ENCODE data around the gene PRRG1. TPM values are rescaled to one million over a fixed set of nuclear protein-coding genes. Genes with fewer than 3 reads are reported as not detected.
A peak's percentile ranks its signal among the peaks of the same experiment; 100 is the strongest.

PRRG1 gene
- total RNA-seq, 2 donors from 2014 or later, result 3.1 to 5.2 TPM

DNA sequence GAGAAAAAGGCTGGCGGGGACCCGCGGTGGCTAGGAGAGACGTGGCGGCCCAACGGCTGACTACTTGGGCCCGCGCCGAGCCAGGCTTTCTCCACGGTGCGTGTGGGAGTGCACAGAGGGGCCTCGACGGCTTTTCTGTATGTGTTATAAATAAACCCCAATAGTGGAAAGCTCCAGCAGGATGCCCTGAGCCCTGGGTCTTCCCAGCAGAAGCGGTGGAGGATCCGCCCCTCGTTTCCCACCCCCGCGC is 268 bp upstream of the PRRG1 start:
- 1% methylated on average over 16 of the region's 18 CpGs; no CpG with 5 or more reads in 1 of the 2 experiments for WGBS, 2 experiments (ENCODE audit: insufficient coverage in 1 of 2, insufficient read length in 1 of 2)
- DNase-seq, result no peak
- peak overlapping the region; percentile 82 for H3K4me3 Mint-ChIP-seq
- H3K4me1 Mint-ChIP-seq, result peaks cover 4% of the 10 kb centered on the region
- no peak overlapping the region for H3K27ac Mint-ChIP-seq
- peaks cover 12% of the 10 kb centered on the region for H3K27me3 Mint-ChIP-seq (ENCODE audit: insufficient read depth)
- H3K36me3 ChIP-seq (ENCODE audit: control insufficient read depth, insufficient read depth, low read length), result no peaks in the 10 kb centered on the region
- H3K36me3 Mint-ChIP-seq (ENCODE audit: low read depth), result no peaks in the 10 kb centered on the region
- no peaks in the 10 kb centered on the region for H3K9me3 ChIP-seq (ENCODE audit: control insufficient read depth, low read length)
- H3K9me3 Mint-ChIP-seq, result peaks cover 23% of the 10 kb centered on the region
- H3K4me3 ChIP-seq (ENCODE audit: low read length), result peak overlapping the region; percentile 60
- TF ChIP-seq, protein P1, sequence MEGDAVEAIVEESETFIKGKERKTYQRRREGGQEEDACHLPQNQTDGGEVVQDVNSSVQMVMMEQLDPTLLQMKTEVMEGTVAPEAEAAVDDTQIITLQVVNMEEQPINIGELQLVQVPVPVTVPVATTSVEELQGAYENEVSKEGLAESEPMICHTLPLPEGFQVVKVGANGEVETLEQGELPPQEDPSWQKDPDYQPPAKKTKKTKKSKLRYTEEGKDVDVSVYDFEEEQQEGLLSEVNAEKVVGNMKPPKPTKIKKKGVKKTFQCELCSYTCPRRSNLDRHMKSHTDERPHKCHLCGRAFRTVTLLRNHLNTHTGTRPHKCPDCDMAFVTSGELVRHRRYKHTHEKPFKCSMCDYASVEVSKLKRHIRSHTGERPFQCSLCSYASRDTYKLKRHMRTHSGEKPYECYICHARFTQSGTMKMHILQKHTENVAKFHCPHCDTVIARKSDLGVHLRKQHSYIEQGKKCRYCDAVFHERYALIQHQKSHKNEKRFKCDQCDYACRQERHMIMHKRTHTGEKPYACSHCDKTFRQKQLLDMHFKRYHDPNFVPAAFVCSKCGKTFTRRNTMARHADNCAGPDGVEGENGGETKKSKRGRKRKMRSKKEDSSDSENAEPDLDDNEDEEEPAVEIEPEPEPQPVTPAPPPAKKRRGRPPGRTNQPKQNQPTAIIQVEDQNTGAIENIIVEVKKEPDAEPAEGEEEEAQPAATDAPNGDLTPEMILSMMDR (conservative IDR thresholded peaks at IDR 0.05), result no peak
- H3K4me1 ChIP-seq (ENCODE audit: control insufficient read depth, insufficient read depth, low read length), result no peaks in the 10 kb centered on the region
- peaks cover 5% of the 10 kb centered on the region for H3K27me3 ChIP-seq (ENCODE audit: control insufficient read depth, insufficient read depth, low read length, poor library complexity, severe bottlenecking)
- no peak overlapping the region for H3K27ac ChIP-seq (ENCODE audit: low read depth, low read length)
- H3K9ac ChIP-seq (ENCODE audit: extremely low read depth, low read length, poor library complexity, severe bottlenecking), result no peak overlapping the region

DNA sequence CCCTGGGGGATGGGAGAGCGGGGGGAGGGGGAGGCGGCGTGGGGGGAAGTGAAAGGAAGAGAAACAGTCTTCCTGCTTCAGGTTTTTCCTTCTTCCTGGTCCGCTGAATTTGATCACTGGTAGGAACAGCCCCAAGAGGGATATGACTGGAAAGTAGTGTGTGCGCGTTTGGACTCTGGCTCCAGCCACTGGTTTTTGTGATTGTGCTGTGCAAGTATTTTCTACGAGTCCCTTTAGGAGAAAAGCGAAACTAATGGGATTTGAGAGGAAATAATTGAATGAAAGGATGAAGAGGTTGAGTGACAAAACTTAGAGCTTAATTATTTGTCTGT is 836 bp downstream of the PRRG1 start:
- 13% methylated on average over 5 of the region's 8 CpGs; no CpG with 5 or more reads in 1 of the 2 experiments for WGBS, 2 experiments (ENCODE audit: insufficient coverage in 1 of 2, insufficient read length in 1 of 2)
- Mint-ChIP-seq H3K27me3 (ENCODE audit: insufficient read depth) (peaks cover 12% of the 10 kb centered on the region), H3K27ac (no peak overlapping the region), H3K36me3 (ENCODE audit: low read depth) (no peaks in the 10 kb centered on the region), H3K4me3 (peak overlapping the region; percentile 82), H3K4me1 (peaks cover 4% of the 10 kb centered on the region), H3K9me3 (peaks cover 28% of the 10 kb centered on the region)
- Histone ChIP-seq H3K36me3 (ENCODE audit: control insufficient read depth, insufficient read depth, low read length) (no peaks in the 10 kb centered on the region), H3K9me3 (ENCODE audit: control insufficient read depth, low read length) (no peaks in the 10 kb centered on the region), H3K27ac (ENCODE audit: low read depth, low read length) (peak overlapping the region; percentile 68), H3K27me3 (ENCODE audit: control insufficient read depth, insufficient read depth, low read length, poor library complexity, severe bottlenecking) (peaks cover 5% of the 10 kb centered on the region), H3K4me1 (ENCODE audit: control insufficient read depth, insufficient read depth, low read length) (no peaks in the 10 kb centered on the region), H3K4me3 (ENCODE audit: low read length) (peak overlapping the region; percentile 89), H3K9ac (ENCODE audit: extremely low read depth, low read length, poor library complexity, severe bottlenecking) (no peak overlapping the region)
- TF ChIP-seq, protein P1 (conservative IDR thresholded peaks at IDR 0.05), result no peak
- no peak for DNase-seq

DNA sequence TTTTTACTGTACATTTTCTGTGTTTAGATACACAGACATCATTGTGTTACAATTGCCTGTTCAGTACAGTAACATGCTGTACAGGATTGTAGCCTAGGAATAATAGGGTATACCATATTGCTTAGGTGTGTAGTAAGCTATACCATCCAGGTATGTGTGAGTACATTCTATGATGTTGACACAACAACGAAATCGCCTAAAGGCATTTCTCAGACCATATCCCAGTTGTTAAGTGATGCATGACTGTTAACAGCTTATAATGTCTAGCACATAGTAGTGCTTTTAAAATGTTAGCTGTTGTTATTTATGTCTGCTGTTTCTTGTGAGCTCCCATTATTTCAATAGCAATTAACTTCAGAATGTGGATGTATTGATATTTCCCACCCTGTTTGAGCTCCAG is 4.5 kb downstream of the PRRG1 start:
- Histone ChIP-seq H3K9ac (ENCODE audit: extremely low read depth, low read length, poor library complexity, severe bottlenecking) (no peak overlapping the region), H3K4me3 (ENCODE audit: low read length) (no peak overlapping the region), H3K9me3 (ENCODE audit: control insufficient read depth, low read length) (no peaks in the 10 kb centered on the region), H3K36me3 (ENCODE audit: control insufficient read depth, insufficient read depth, low read length) (no peaks in the 10 kb centered on the region), H3K27ac (ENCODE audit: low read depth, low read length) (no peak overlapping the region), H3K27me3 (ENCODE audit: control insufficient read depth, insufficient read depth, low read length, poor library complexity, severe bottlenecking) (no peaks in the 10 kb centered on the region), H3K4me1 (ENCODE audit: control insufficient read depth, insufficient read depth, low read length) (no peaks in the 10 kb centered on the region)
- Mint-ChIP-seq H3K9me3 (peaks cover 26% of the 10 kb centered on the region), H3K4me3 (no peak overlapping the region), H3K36me3 (ENCODE audit: low read depth) (no peaks in the 10 kb centered on the region), H3K27ac (no peak overlapping the region), H3K4me1 (peaks cover 4% of the 10 kb centered on the region), H3K27me3 (ENCODE audit: insufficient read depth) (peaks cover 5% of the 10 kb centered on the region)
- no peak for DNase-seq
- WGBS, 2 experiments (ENCODE audit: insufficient coverage in 1 of 2, insufficient read length in 1 of 2), result 95% methylated on average over 2 of the region's 2 CpGs; no CpG with 5 or more reads in 1 of the 2 experiments
- TF ChIP-seq, protein P1 (conservative IDR thresholded peaks at IDR 0.05), result no peak

All from endodermal cell (in vitro differentiated cells).